Activated T-cell treated with anti-CD3 and anti-CD28 coated beads, Interleukin-2, amount 50 U/mL, for 72 hours (primary cell): ENCODE data around the gene MDFIC2. TPM values are rescaled to one million over a fixed set of nuclear protein-coding genes. Genes with fewer than 3 reads are reported as not detected.
A peak's percentile ranks its signal among the peaks of the same experiment; 100 is the strongest.
"Not testable (repeated sequence)": the region's sequence is repeated elsewhere in the genome, so short reads cannot be mapped to it uniquely, and the experiment has no call there.

Experiments used
- ATAC-seq, 2 donors: fragments of 150-1000 bp; cut with Tn5 transposase; replicated peaks in 1 of 2; 2 replicates each; pipeline ENCODE4 v1.10.0; 2021; ENCODE audit warnings: moderate library complexity in 2 of 2, mild to moderate bottlenecking in 1 of 2
- DNase-seq, 2 donors: peaks; one replicate each; pipeline ENCODE4 v3.0.0; 2021 to 2022; ENCODE audit warnings: mixed read lengths in 1 of 2
- H3K27ac Mint-ChIP-seq: one replicate; pipeline ENCODE4 v1.8.0; 2022; ENCODE audit warnings: mild to moderate bottlenecking, moderate library complexity, mixed read lengths
- H3K27me3 Mint-ChIP-seq: one replicate; pipeline ENCODE4 v1.8.0; 2022; ENCODE audit warnings: low read depth, mixed read lengths
- H3K36me3 Mint-ChIP-seq, 2 donors: one replicate each; pipeline ENCODE4 v1.8.0; 2022; ENCODE audit warnings: mixed read lengths in 2 of 2, mild to moderate bottlenecking in 1 of 2; ENCODE audit not compliant: insufficient read depth in 2 of 2
- H3K4me1 Mint-ChIP-seq: one replicate; pipeline ENCODE4 v1.8.0; 2022; ENCODE audit warnings: low read depth, mixed read lengths
- H3K4me3 Mint-ChIP-seq, 2 donors: one replicate each; pipeline ENCODE4 v1.8.0; 2022; ENCODE audit warnings: mild to moderate bottlenecking in 2 of 2, mixed read lengths in 2 of 2, moderate library complexity in 2 of 2
- H3K9me3 Mint-ChIP-seq, 2 donors: one replicate each; pipeline ENCODE4 v1.8.0; 2022; ENCODE audit warnings: mixed read lengths in 2 of 2
- total RNA-seq, 2 donors: library from RNA; stranded (reverse); gene quantifications; one replicate each; pipeline ENCODE4 v1.2.3, GENCODE V29; 2022

Gene MDFIC2
- total RNA-seq, result not detected

- no peaks in the 10 kb centered on the region for H3K4me1 Mint-ChIP-seq
- H3K27ac Mint-ChIP-seq, result no peak within 1 kb of the TSS
- H3K36me3 Mint-ChIP-seq, result no peaks in the 10 kb centered on the region
- peaks cover 4% of the 10 kb centered on the region for H3K27me3 Mint-ChIP-seq
- DNase-seq (no peak), ATAC-seq (no peak)
- H3K9me3 Mint-ChIP-seq, result no peaks in the 10 kb centered on the region
- H3K4me3 Mint-ChIP-seq, result no peak within 1 kb of the TSS
These were observed at the start of gene MDFIC2 for GRCh38 chr3:70312336-70312735. MDFIC2 (minus strand) TSS chr3:70312638; CDS start chr3:70311973, 665 bp downstream.

- peak in 1 of 2 donors; percentile 6 for DNase-seq
- peaks cover 6% of the 10 kb centered on the region for H3K27me3 Mint-ChIP-seq
- peak; percentile 88 to 93 for ATAC-seq
These were observed 48.7 kb upstream of the MDFIC2 start for GRCh38 chr3:70360979-70361760.

GRCh38 chr3:70359711-70360110 lies 47.3 kb upstream of the MDFIC2 start:
- DNase-seq, result no peak
- no peak overlapping the region for H3K27ac Mint-ChIP-seq

More at GRCh38 chr3:70360979-70361760, 48.7 kb upstream of the MDFIC2 start:
- no peak overlapping the region for H3K27ac Mint-ChIP-seq
- no peak overlapping the region for H3K4me3 Mint-ChIP-seq
- H3K4me1 Mint-ChIP-seq, result peaks cover 5% of the 10 kb centered on the region
- peaks cover 0 to 4% of the 10 kb centered on the region in 2 donors for H3K36me3 Mint-ChIP-seq
- H3K9me3 Mint-ChIP-seq, result peaks cover 3 to 10% of the 10 kb centered on the region in 2 donors

GRCh38 chr3:70358978-70359580 lies 46.6 kb upstream of the MDFIC2 start:
- peaks cover 8% of the 10 kb centered on the region for H3K27me3 Mint-ChIP-seq

More at GRCh38 chr3:70359711-70360110, 47.3 kb upstream of the MDFIC2 start:
- ATAC-seq, result no peak
- Mint-ChIP-seq H3K36me3 (peaks cover 0 to 2% of the 10 kb centered on the region in 2 donors), H3K9me3 (peaks cover 2 to 9% of the 10 kb centered on the region in 2 donors), H3K4me3 (no peak overlapping the region), H3K27me3 (peaks cover 6% of the 10 kb centered on the region), H3K4me1 (peaks cover 5% of the 10 kb centered on the region)

GRCh38 chr3:70352215-70352614 lies 39.8 kb upstream of the MDFIC2 start:
- peaks cover 0 to 2% of the 10 kb centered on the region in 2 donors for H3K9me3 Mint-ChIP-seq
- H3K36me3 Mint-ChIP-seq, result no peaks in the 10 kb centered on the region
- no peak overlapping the region for H3K27ac Mint-ChIP-seq
- DNase-seq, result no peak
- no peak for ATAC-seq
- no peak overlapping the region for H3K4me3 Mint-ChIP-seq
- no peaks in the 10 kb centered on the region for H3K4me1 Mint-ChIP-seq
- H3K27me3 Mint-ChIP-seq, result peaks cover 18% of the 10 kb centered on the region

More at GRCh38 chr3:70358978-70359580, 46.6 kb upstream of the MDFIC2 start:
- H3K9me3 Mint-ChIP-seq, result peaks cover 0 to 7% of the 10 kb centered on the region in 2 donors
- H3K4me1 Mint-ChIP-seq, result peaks cover 5% of the 10 kb centered on the region
- no peak for ATAC-seq
- DNase-seq, result peak; percentile 1 to 9
- no peak overlapping the region for H3K27ac Mint-ChIP-seq
- H3K4me3 Mint-ChIP-seq, result no peak overlapping the region
- H3K36me3 Mint-ChIP-seq, result no peaks in the 10 kb centered on the region

- peaks cover 15% of the 10 kb centered on the region for H3K27me3 Mint-ChIP-seq
- H3K4me1 Mint-ChIP-seq, result no peaks in the 10 kb centered on the region
- H3K36me3 Mint-ChIP-seq, result no peaks in the 10 kb centered on the region
- no peak overlapping the region for H3K4me3 Mint-ChIP-seq
- no peak overlapping the region for H3K27ac Mint-ChIP-seq
- DNase-seq (no peak), ATAC-seq (no peak)
- peaks cover 0 to 3% of the 10 kb centered on the region in 2 donors for H3K9me3 Mint-ChIP-seq
These were observed 29.7 kb upstream of the MDFIC2 start for GRCh38 chr3:70342149-70342548.

GRCh38 chr3:70336885-70337284 lies 24.4 kb upstream of the MDFIC2 start:
- not testable (repeated sequence) for H3K36me3 Mint-ChIP-seq, H3K27me3 Mint-ChIP-seq, H3K9me3 Mint-ChIP-seq, H3K4me3 Mint-ChIP-seq, DNase-seq, H3K27ac Mint-ChIP-seq, H3K4me1 Mint-ChIP-seq, ATAC-seq

GRCh38 chr3:70333080-70333479 lies 20.6 kb upstream of the MDFIC2 start:
- no peak overlapping the region for H3K4me3 Mint-ChIP-seq

GRCh38 chr3:70315021-70315420 lies 2.6 kb upstream of the MDFIC2 start:
- Mint-ChIP-seq H3K27me3 (no peaks in the 10 kb centered on the region), H3K27ac (no peak overlapping the region), H3K9me3 (no peaks in the 10 kb centered on the region), H3K4me3 (no peak overlapping the region), H3K4me1 (no peaks in the 10 kb centered on the region), H3K36me3 (no peaks in the 10 kb centered on the region)
- ATAC-seq (no peak), DNase-seq (no peak)

More at GRCh38 chr3:70333080-70333479, 20.6 kb upstream of the MDFIC2 start:
- no peaks in the 10 kb centered on the region for H3K4me1 Mint-ChIP-seq
- no peak for ATAC-seq
- peaks cover 5% of the 10 kb centered on the region for H3K27me3 Mint-ChIP-seq
- DNase-seq, result no peak
- H3K36me3 Mint-ChIP-seq, result no peaks in the 10 kb centered on the region
- H3K9me3 Mint-ChIP-seq, result peaks cover 2 to 3% of the 10 kb centered on the region in 2 donors
- H3K27ac Mint-ChIP-seq, result no peak overlapping the region

GRCh38 chr3:70310809-70311208 lies 1.6 kb downstream of the MDFIC2 start:
- DNase-seq (no peak), ATAC-seq (no peak)
- Mint-ChIP-seq H3K36me3 (no peaks in the 10 kb centered on the region), H3K27ac (no peak overlapping the region), H3K27me3 (peaks cover 4% of the 10 kb centered on the region), H3K4me3 (no peak overlapping the region), H3K4me1 (no peaks in the 10 kb centered on the region), H3K9me3 (no peaks in the 10 kb centered on the region)

- DNase-seq (no peak), ATAC-seq (no peak)
- Mint-ChIP-seq H3K27me3 (peaks cover 4% of the 10 kb centered on the region), H3K27ac (no peak overlapping the region), H3K4me1 (no peaks in the 10 kb centered on the region), H3K4me3 (no peak overlapping the region), H3K36me3 (no peaks in the 10 kb centered on the region), H3K9me3 (no peaks in the 10 kb centered on the region)
These were observed 2.8 kb downstream of the MDFIC2 start for GRCh38 chr3:70309591-70309990.

- H3K27me3 Mint-ChIP-seq, result peaks cover 4% of the 10 kb centered on the region
- H3K27ac Mint-ChIP-seq, result no peak overlapping the region
- no peaks in the 10 kb centered on the region for H3K36me3 Mint-ChIP-seq
- no peaks in the 10 kb centered on the region for H3K4me1 Mint-ChIP-seq
- H3K9me3 Mint-ChIP-seq, result no peaks in the 10 kb centered on the region
- no peak overlapping the region for H3K4me3 Mint-ChIP-seq
- no peak for DNase-seq
- no peak for ATAC-seq
These were observed 3.7 kb downstream of the MDFIC2 start for GRCh38 chr3:70308760-70309159.

GRCh38 chr3:70306736-70307135 lies 5.7 kb downstream of the MDFIC2 start:
- no peak for ATAC-seq
- no peaks in the 10 kb centered on the region for H3K4me1 Mint-ChIP-seq
- DNase-seq, result no peak
- no peaks in the 10 kb centered on the region for H3K9me3 Mint-ChIP-seq
- no peak overlapping the region for H3K4me3 Mint-ChIP-seq
- H3K36me3 Mint-ChIP-seq, result no peaks in the 10 kb centered on the region
- H3K27ac Mint-ChIP-seq, result no peak overlapping the region
- H3K27me3 Mint-ChIP-seq, result peaks cover 4% of the 10 kb centered on the region
